Prostate gland (tissue), 2 donors: ENCODE data around the gene DNLZ. TPM values are rescaled to one million over a fixed set of nuclear protein-coding genes. Genes with fewer than 3 reads are reported as not detected.
A peak's percentile ranks its signal among the peaks of the same experiment; 100 is the strongest.

Source experiments
- DNase-seq: peaks from one replicate; pipeline ENCODE4 v3.0.0-alpha.2; 2019; ENCODE audit warnings: low spot score
- H3K27ac ChIP-seq, 2 donors: fragments of 200-600 bp; sonication (generic); 2 replicates each; pipeline ENCODE4 v1.5.1; 2017 to 2019
- H3K27me3 ChIP-seq: fragments of 200-600 bp; sonication (generic); replicated peaks from 2 replicates; pipeline ENCODE4 v1.5.1; 2019; ENCODE audit not compliant: insufficient read depth
- H3K36me3 ChIP-seq, 2 donors: fragments of 200-600 bp; sonication (generic); 1 replicate in 1 of 2; 2 replicates in 1 of 2; pipeline versions ENCODE4 v1.5.1 to v1.8.1; 2017 to 2019
- H3K4me1 ChIP-seq: fragments of 200-600 bp; sonication (generic); replicated peaks from 2 replicates; pipeline ENCODE4 v1.5.1; 2019
- H3K4me3 ChIP-seq, 2 donors: fragments of 200-600 bp; sonication (generic); 2 replicates each; pipeline ENCODE4 v1.5.1; 2017 to 2019
- H3K9me3 ChIP-seq: fragments of 200-600 bp; sonication (generic); 2 replicates; pipeline ENCODE4 v1.5.1; 2017
- CTCF ChIP-seq, 4 experiments: fragments of 200-600 bp in 2 of 4; fragments of 450-650 bp in 2 of 4; sonication (generic) in 2 of 4; IDR thresholded peaks; 1 replicate in 3 of 4; 2 replicates in 1 of 4; pipeline ENCODE4 v1.5.1; 2016 to 2019; ENCODE audit warnings: antibody characterized with exemption in 4 of 4, mild to moderate bottlenecking in 2 of 4, moderate library complexity in 2 of 4
- POLR2A ChIP-seq: fragments of 450-650 bp; IDR thresholded peaks from one replicate; pipeline ENCODE4 v1.6.1; 2016; ENCODE audit warnings: antibody characterized with exemption, mild to moderate bottlenecking
- POLR2AphosphoS5 ChIP-seq: sonication (generic); formaldehyde crosslinking; IDR thresholded peaks from one replicate; pipeline ENCODE4 v1.6.1; 2017; ENCODE audit warnings: antibody characterized with exemption
- WGBS: methylation state at CpG from one replicate; pipeline ENCODE4 v1.1.5; 2018; 5-methylcytosine and 5-hydroxymethylcytosine counted together
- intact Hi-C: fragments of 100-400 bp; cut with DNase I; formaldehyde crosslinking; loops from one replicate; pipeline ENCODE4 v1.14.2; 2022
- total RNA-seq, 2 donors: library from RNA; depleted of rRNA; stranded (reverse); fragments of >200 nt; gene quantifications; one replicate each; pipeline ENCODE4 v1.1.0, GENCODE V29; 2016

Gene DNLZ
- total RNA-seq, 2 donors from 2014 or later = 37.6 to 64.3 TPM

GRCh38 chr9:136330406-136330990, 33.0 kb downstream of the DNLZ start:
- no peaks in the 10 kb centered on the region for H3K9me3 ChIP-seq
- no peak overlapping the region for H3K27ac ChIP-seq
- DNase-seq = no peak
- no peak overlapping the region for H3K4me3 ChIP-seq
- TF ChIP-seq POLR2A (no peak), CTCF (IDR thresholded peaks at IDR 0.05) (no peak), POLR2AphosphoS5 (no peak)
- H3K36me3 ChIP-seq = no peaks in the 10 kb centered on the region
- H3K4me1 ChIP-seq = peaks cover 14% of the 10 kb centered on the region
- no peaks in the 10 kb centered on the region for H3K27me3 ChIP-seq
- 78% methylated on average over 14 of the region's 14 CpGs for WGBS
- intact Hi-C loops = no loop called here

GRCh38 chr9:136329636-136330405, 33.7 kb downstream of the DNLZ start:
- 87% methylated on average over 23 of the region's 23 CpGs for WGBS
- Histone ChIP-seq H3K4me1 (peaks cover 14% of the 10 kb centered on the region), H3K27ac (no peak overlapping the region), H3K27me3 (no peaks in the 10 kb centered on the region), H3K36me3 (no peaks in the 10 kb centered on the region), H3K4me3 (no peak overlapping the region), H3K9me3 (no peaks in the 10 kb centered on the region)
- intact Hi-C loops = no loop called here
- no peak for DNase-seq
- TF ChIP-seq POLR2A = no peak
- TF ChIP-seq CTCF (IDR thresholded peaks at IDR 0.05) = no peak
- no peak for TF ChIP-seq POLR2AphosphoS5

GRCh38 chr9:136329211-136329627, 34.3 kb downstream of the DNLZ start:
- 50% methylated on average over 16 of the region's 19 CpGs for WGBS
- peak overlapping the region in 1 of 2 donors; percentile 60 for H3K4me3 ChIP-seq
- no peaks in the 10 kb centered on the region for H3K36me3 ChIP-seq
- no peaks in the 10 kb centered on the region for H3K9me3 ChIP-seq
- DNase-seq = no peak
- peaks cover 14% of the 10 kb centered on the region for H3K4me1 ChIP-seq
- H3K27me3 ChIP-seq = no peaks in the 10 kb centered on the region
- no peak for TF ChIP-seq POLR2A
- no peak for TF ChIP-seq CTCF (IDR thresholded peaks at IDR 0.05)
- no peak for TF ChIP-seq POLR2AphosphoS5
- intact Hi-C loops = no loop called here
- no peak overlapping the region for H3K27ac ChIP-seq

- 25% methylated on average over 9 of the region's 15 CpGs for WGBS
- H3K27ac ChIP-seq = peak overlapping the region; percentile 66 to 78
- peak overlapping the region; percentile 51 to 60 for H3K4me3 ChIP-seq
- no peaks in the 10 kb centered on the region for H3K36me3 ChIP-seq
- no peaks in the 10 kb centered on the region for H3K27me3 ChIP-seq
- H3K4me1 ChIP-seq = peaks cover 14% of the 10 kb centered on the region
- no peak for TF ChIP-seq POLR2AphosphoS5
- intact Hi-C loops = no loop called here
- H3K9me3 ChIP-seq = no peaks in the 10 kb centered on the region
- no peak for DNase-seq
Measured at GRCh38 chr9:136328622-136329041, 34.9 kb downstream of the DNLZ start.

GRCh38 chr9:136328011-136328621, 35.4 kb downstream of the DNLZ start:
- Histone ChIP-seq H3K4me1 (peaks cover 14% of the 10 kb centered on the region), H3K27ac (peak overlapping the region; percentile 66 to 78), H3K27me3 (no peaks in the 10 kb centered on the region), H3K9me3 (no peaks in the 10 kb centered on the region), H3K4me3 (peak overlapping the region; percentile 51 to 60), H3K36me3 (no peaks in the 10 kb centered on the region)
- intact Hi-C loops = no loop called here
- WGBS = 16% methylated on average over 13 of the region's 13 CpGs
- no peak for TF ChIP-seq POLR2AphosphoS5
- TF ChIP-seq POLR2A = no peak
- no peak for TF ChIP-seq CTCF (IDR thresholded peaks at IDR 0.05)
- DNase-seq = no peak
